HG03097 (cell line): ENCODE measurements around the gene CDK8.

Experiments used
- ATAC-seq: cut with Tn5 transposase; IDR thresholded peaks from one replicate; pipeline ENCODE4 v1.9.1; 2021; ENCODE audit not compliant: unreplicated experiment, low FRiP score

CDK8 gene

DNA sequence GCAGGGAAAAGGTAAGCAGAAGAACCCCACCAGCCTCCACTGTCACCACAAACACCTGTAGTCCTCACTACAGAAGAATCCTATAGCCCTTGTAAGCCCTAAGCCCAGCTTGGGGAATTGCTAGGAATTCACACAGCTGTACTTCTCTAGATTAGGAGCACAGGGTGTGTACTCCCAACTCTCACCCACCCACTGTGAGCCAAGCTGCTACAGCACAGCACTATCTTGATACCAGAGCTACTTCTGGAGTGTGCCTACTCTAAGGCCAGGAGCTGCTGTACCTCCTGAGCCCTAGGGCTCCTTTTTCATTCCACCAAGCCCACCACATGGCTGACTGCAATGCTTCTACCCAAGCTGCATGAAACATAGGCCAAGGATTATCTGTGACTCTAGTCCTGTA is 181.2 kb downstream of the CDK8 start:
- ATAC-seq = no peak

DNA sequence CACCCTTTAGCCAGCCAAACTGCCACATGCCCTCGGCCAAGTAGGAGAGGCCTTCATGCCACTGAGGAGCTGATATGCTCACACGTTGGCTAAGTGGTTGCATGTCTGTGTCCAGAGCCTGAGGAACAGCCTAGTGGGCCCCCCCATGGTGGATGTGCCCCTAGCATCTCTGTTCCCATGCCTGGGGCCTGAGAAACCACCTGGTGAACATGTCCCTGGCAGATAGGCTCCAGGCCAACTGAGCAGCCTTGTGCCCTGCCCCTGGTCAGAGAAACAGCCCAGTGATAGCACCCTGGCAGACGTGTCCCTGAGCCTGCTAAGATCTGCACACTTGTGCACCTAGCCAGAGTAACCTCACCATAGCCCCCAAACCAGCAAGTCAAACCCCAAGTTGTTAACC is 181.7 kb downstream of the CDK8 start:
- no peak for ATAC-seq

DNA sequence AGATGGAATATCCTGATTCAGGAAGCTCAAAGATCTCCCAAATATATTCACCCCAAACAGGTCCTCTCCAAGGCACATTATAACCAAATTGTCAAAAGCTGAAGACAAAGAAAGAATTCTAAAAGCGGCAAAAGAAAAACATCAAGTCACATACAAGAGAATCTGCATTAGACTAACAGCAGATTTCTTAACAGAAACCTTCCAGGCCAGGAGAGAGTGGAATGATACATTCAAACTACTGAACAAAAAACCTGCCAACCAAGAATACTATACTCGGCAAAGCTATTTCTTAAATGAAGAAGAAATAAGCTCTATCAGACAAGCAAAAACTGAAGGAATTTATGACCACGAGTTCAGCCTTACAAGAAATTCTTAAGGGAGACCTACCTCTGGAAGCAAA is 183.0 kb downstream of the CDK8 start:
- ATAC-seq = no peak

- no peak for ATAC-seq
These were observed 186.2 kb downstream of the CDK8 start for GRCh38 chr13:26440111-26440510.

GRCh38 chr13:26441476-26441875 is 187.5 kb downstream of the CDK8 start:
- no peak for ATAC-seq

- no peak for ATAC-seq
These were observed 188.6 kb downstream of the CDK8 start for GRCh38 chr13:26442541-26442940.

DNA sequence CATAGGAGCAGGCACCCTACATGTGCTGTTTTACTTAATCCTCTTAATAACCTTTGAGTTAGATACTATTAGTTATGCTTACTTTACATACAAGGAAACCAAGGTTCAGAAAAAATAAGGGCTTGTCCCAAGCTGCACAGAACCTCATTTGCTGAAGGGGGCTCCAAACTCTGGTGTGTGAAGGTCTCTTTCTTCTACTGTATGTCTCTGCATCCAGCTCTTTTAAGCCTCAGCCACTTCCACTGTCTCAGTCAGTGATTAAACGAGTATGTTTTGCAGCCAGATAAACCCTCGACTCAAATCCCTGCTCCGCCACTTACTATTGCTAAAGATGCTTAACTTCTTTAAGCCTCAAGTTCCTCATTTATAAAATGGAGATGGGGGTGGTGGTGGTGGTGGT is 191.2 kb downstream of the CDK8 start:
- no peak for ATAC-seq

GRCh38 chr13:26446751-26447150 is 192.8 kb downstream of the CDK8 start:
- no peak for ATAC-seq

DNA sequence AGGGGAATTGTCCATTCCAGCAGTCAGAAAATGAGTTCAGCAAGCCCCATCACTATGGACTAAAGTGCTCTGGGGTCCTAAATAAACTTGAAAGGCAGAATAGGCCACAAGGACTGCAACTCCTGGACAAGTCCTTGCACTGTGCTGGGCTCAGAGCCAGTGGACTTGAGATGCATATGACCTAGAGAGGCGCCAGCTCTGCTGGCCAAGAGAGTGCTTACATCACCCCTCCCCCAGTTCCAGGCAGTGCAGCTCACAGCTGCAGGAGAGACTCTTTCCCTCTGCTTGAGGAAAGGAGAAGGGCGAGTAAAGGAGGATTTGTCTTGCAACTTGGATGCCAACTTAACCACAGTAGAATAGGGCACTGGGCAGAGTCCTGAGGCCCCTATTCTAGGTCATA is 194.1 kb downstream of the CDK8 start:
- no peak for ATAC-seq

GRCh38 chr13:26449063-26449848 is 195.3 kb downstream of the CDK8 start:
- ATAC-seq = no peak
